HCT116 (cell line): Measurements from ENCODE around the gene CTNNA2.

Experiments
- ATF3 ChIP-seq: IDR thresholded peaks from 2 replicates; pipeline ENCODE4 v1.6.1; 2012
- CEBPB ChIP-seq: IDR thresholded peaks from 2 replicates; pipeline ENCODE4 v1.6.1; 2012; ENCODE audit warnings: low read depth
- CTCF ChIP-seq, 3 experiments: fragments of 200-600 bp in 1 of 3; sonication (generic) in 1 of 3; IDR thresholded peaks in 2 of 3; conservative IDR thresholded peaks in 1 of 3; 2 replicates each; pipeline ENCODE4 v1.5.1; 2012 to 2017; ENCODE audit warnings: low read depth in 2 of 3, low read length in 2 of 3, antibody characterized with exemption in 1 of 3, borderline replicate concordance in 1 of 3, control low read depth in 1 of 3, mild to moderate bottlenecking in 1 of 3, mixed read lengths in 1 of 3, mixed run types in 1 of 3, moderate library complexity in 1 of 3; ENCODE audit not compliant: insufficient read depth in 1 of 3
- EGR1 ChIP-seq: IDR thresholded peaks from 2 replicates; pipeline ENCODE4 v1.6.1; 2012; ENCODE audit warnings: low read depth
- EZH2 ChIP-seq: fragments of 200-600 bp; sonication (generic); IDR thresholded peaks from 2 replicates; pipeline ENCODE4 v1.6.1; 2017; ENCODE audit warnings: antibody characterized with exemption, mixed run types
- EZH2phosphoT487 ChIP-seq: fragments of 200-600 bp; IDR thresholded peaks from 2 replicates; pipeline ENCODE4 v1.6.1; 2018; ENCODE audit warnings: antibody characterized with exemption, borderline replicate concordance
- JUND ChIP-seq: IDR thresholded peaks from 2 replicates; pipeline ENCODE4 v1.6.1; 2012
- POLR2A ChIP-seq: IDR thresholded peaks from 2 replicates; pipeline ENCODE4 v1.7.0; 2011; ENCODE audit warnings: borderline replicate concordance; ENCODE audit not compliant: insufficient read depth, insufficient read length; ENCODE audit errors: extremely low read depth
- POLR2AphosphoS5 ChIP-seq: IDR thresholded peaks from 2 replicates; pipeline ENCODE4 v1.6.1; 2011; ENCODE audit warnings: mild to moderate bottlenecking, low read depth, low read length, moderate library complexity
- RAD21 ChIP-seq: IDR thresholded peaks from 2 replicates; pipeline ENCODE4 v1.6.1; 2012; ENCODE audit warnings: low read depth, mild to moderate bottlenecking
- SRF ChIP-seq: IDR thresholded peaks from 2 replicates; pipeline ENCODE4 v1.6.1; 2012; ENCODE audit warnings: low read depth
- YY1 ChIP-seq: IDR thresholded peaks from 2 replicates; pipeline ENCODE4 v1.6.1; 2011; ENCODE audit warnings: low read length, low read depth, moderate library complexity, mild to moderate bottlenecking; ENCODE audit not compliant: insufficient replicate concordance; ENCODE audit errors: extremely low read depth
- ZNF274 ChIP-seq: fragments of 200-500 bp; sonication (Bioruptor generic); IDR thresholded peaks from 2 replicates; pipeline ENCODE4 v1.6.1; 2014; ENCODE audit warnings: mild to moderate bottlenecking, low read depth, low read length, inconsistent platforms

GRCh38 chr2:80610108-80610507 is 1097.3 kb downstream of the CTNNA2 start:
- TF ChIP-seq EZH2phosphoT487 (no peak), POLR2A (no peak), CTCF (IDR thresholded peaks at IDR 0.05 in 2 of 3, conservative IDR thresholded peaks at IDR 0.05 in 1 of 3; ENCODE audit: borderline replicate concordance in 1 of 3, insufficient read depth in 1 of 3, low read depth in 2 of 3, low read length in 2 of 3) (no peak), EZH2 (no peak), POLR2AphosphoS5 (no peak), YY1 (no peak), CEBPB (no peak), ZNF274 (no peak), ATF3 (no peak), JUND (no peak), SRF (no peak), RAD21 (no peak), EGR1 (no peak)
